ENCODE measurements around the gene TMEM9B.
"Not testable (repeated sequence)": the region's sequence is repeated elsewhere in the genome, so short reads cannot be mapped to it uniquely, and the experiment has no call there.

TMEM9B gene

DNA sequence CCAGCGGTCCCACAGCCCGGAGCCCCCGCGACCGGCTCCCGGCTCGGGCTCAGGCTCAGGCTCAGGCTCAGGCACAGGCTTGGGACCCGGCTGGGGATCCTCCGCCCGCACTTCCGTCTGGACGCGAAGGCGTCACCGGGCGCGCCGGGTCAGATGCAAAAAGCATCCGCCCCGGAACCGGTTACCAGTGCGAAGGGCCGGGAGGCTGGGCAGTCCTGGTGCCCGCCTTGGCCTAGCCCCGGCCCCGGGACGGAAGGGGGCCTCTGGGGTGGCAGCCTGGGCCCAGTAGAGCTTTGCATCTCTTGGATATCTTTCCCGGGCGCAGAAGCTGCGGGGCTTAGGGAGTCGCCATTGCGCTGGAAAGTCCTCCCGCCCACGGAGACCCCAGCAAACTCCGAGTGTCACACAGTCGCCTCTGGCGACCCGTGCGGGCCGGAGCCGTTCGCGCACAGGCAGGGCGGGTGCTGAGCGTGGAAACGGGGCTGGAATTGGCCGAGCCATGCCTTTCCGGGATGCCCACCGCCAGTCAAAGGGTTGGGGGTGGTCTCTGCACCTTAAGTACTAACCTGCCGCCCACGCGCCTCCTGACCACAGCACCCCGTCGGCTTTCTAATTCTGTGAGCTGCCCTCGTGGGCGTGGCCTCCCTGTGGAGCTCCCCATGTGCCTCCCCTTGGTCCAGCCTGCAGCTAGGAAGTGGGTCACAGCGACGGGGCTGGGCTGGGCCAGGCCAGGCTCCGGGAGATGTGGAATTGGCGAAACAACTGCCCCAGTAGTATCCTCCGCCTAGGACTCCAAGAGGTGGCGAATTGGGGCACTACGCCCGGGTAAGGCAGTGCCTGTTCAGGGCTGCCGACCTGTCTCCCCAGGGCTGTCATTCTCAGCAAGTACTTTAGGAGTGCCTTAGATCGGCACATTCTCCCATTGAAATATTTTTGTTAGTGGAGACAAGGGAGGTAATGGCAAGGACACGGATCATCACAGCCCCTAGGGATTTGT, at the start of gene TMEM9B:
Gene TMEM9B (minus strand): TSS at position 119 of the 997 bp plus-strand sequence. CDS start 129 bp downstream, outside the sequence.
- peak; percentile 55 to 59 for DNase-seq (ENCODE audit: low read depth in 2 of 2)

GRCh38 chr11:9013373-9013772, 49.1 kb upstream of the TMEM9B start:
- no peak for DNase-seq (ENCODE audit: low read depth in 2 of 2)

DNA sequence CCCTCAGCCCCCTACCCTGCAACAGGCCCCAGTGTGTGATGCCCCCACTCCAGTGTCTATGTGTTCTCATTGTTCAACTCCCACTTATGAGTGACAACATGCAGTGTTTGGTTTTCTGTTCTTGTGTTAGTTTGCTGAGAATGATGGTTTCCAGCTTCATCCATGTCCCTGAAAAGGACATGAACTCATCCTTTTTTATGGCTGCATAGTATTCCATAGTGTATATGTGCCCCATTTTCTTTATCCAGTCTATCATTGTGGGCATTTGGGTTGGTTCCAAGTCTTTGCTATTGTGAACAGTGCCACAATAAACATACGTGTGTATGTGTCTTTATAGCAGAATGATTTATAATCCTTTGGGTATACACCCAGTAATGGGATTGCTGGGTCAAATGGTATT, 45.3 kb upstream of the TMEM9B start:
- DNase-seq (ENCODE audit: low read depth in 2 of 2): not testable (repeated sequence)

DNA sequence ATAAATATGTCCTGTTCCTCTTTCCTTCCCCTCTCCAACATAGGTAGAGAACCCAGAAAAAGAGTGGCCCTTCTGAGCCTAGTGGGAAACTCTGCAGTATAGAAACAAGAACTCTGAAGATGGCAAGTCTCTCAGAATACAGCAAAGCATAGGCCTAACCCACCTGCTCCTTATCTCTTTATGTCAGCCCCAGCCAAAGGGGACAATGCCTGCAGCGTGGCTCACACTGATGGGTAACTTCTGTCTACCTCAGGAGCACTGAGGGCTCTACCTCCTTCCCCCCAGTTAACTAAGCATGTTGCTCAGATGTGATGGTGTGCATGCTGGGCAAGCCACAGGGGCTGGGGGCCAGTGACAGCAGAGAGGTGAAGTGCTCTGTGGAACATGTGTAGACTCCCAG, 44.4 kb upstream of the TMEM9B start:
- no peak for DNase-seq (ENCODE audit: low read depth in 2 of 2)

DNA sequence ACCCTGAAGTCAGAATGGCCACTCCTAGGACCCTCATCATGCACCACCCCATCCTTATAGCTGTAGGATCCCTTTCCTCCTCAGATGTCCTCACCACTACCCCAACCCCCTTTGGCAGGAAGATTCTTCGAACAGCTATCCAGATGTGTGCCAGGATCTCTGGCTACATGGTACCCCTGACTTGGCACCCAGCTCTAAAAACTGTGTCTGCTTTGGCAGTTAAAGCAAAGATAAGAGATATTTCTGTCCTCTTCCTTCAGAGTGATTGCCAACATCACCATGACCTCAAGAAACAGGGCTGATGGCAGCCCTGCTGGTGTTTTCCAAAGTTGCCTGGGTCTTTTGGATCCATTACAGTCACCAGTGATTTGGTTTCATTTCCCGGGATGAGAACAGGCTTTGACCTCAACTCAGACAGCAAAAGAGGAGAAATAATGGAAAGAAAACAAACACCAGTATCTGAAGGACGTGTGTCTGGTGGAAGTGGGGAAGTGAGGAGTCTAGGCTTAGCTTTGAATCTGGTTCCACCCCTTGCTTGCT, 43.8 kb upstream of the TMEM9B start:
- no peak for DNase-seq (ENCODE audit: low read depth in 2 of 2)

- DNase-seq (ENCODE audit: low read depth in 2 of 2): no peak
Measured at GRCh38 chr11:9005087-9005486, 40.8 kb upstream of the TMEM9B start.

- DNase-seq (ENCODE audit: low read depth in 2 of 2): no peak
Measured at GRCh38 chr11:9004183-9004926, 40.1 kb upstream of the TMEM9B start.

GRCh38 chr11:9003573-9004182, 39.4 kb upstream of the TMEM9B start, which contains the start of gene NRIP3:
Gene NRIP3 (minus strand): TSS chr11:9004001. CDS start chr11:9003935, 66 bp downstream.
- DNase-seq (ENCODE audit: low read depth in 2 of 2): peak; percentile 34 to 64

DNA sequence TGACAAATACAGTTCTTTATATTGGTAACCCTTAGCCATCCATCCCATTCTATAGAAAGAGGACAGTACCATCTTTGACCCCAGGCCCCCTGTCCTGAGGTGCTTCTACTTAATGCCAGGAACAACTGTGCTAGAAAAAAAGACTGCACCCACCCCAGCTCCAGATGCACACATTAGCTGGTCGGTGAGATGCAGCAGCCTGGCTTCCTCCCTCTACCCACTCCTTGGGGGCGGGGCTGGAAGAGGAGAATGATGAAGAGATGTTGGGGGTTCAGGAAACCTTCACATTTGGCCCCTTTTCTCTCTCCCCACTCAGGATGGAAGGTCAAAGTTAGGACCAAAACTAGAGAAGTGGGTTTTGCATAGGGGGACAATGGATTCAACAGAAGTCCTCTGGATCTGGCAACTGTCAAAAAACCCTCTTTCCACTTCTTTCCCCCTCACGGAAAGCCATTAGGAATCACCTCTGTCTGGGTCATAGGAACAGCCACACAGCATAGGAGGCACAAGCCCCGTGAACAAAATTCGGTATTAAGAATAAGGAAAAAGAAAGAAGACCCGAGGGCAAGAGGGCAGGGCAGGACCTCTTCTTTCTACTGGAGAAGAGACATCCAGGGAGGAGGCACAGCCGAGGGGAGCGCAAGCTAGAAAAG, 38.8 kb upstream of the TMEM9B start:
- DNase-seq (ENCODE audit: low read depth in 2 of 2): peak in 1 of 2 donors; percentile 3

- DNase-seq (ENCODE audit: low read depth in 2 of 2): peak in 1 of 2 donors; percentile 4
Measured at GRCh38 chr11:9001736-9002135, 37.5 kb upstream of the TMEM9B start.

- DNase-seq (ENCODE audit: low read depth in 2 of 2): no peak
Measured at GRCh38 chr11:8998017-8998416, 33.8 kb upstream of the TMEM9B start.

GRCh38 chr11:8997451-8997850, 33.2 kb upstream of the TMEM9B start:
- DNase-seq (ENCODE audit: low read depth in 2 of 2): no peak

DNA sequence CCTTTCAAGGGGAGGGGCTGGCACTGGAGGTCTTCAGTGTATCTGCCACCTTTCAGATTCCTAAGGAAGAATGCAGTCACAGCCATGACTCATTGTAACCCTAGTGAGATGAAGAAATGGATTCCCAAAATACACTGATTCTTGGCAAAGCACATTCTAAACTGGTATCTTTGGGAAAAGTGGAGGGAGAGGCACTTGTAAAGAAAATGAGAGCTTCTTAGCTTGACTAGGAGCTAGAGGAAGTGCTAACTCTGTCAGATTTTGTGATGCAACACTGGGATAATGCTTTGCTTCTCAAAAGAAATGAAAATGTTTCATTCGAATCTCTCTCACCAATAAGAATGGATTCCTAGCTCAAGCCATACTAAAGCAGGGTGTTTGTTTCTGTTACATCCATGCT, 25.2 kb upstream of the TMEM9B start:
- DNase-seq (ENCODE audit: low read depth in 2 of 2): no peak

- no peak for DNase-seq (ENCODE audit: low read depth in 2 of 2)
Measured at GRCh38 chr11:8988329-8989234, 24.3 kb upstream of the TMEM9B start.

DNA sequence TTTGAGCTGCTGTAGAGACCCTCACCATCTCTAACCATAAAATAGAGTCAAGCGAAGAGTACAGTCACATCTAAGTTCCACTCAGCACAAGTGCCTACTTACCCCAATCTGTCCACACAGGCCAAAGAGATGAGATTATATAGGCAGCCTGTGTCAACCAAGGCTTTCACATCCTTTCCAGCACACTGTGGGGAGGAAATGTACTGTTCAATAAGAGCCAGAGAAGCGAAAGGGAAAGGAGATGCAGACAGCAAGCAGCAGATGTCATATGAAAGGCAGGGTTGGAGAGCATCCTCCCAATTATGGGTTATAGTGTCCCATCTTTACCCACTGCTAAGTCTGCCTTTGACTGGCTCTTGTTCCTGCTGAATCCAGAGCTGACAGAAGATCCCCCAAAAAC, 23.2 kb upstream of the TMEM9B start:
- no peak for DNase-seq (ENCODE audit: low read depth in 2 of 2)

GRCh38 chr11:8986772-8987171, 22.5 kb upstream of the TMEM9B start:
- not testable (repeated sequence) for DNase-seq (ENCODE audit: low read depth in 2 of 2)

GRCh38 chr11:8985462-8985861, 21.2 kb upstream of the TMEM9B start:
- no peak for DNase-seq (ENCODE audit: low read depth in 2 of 2)

GRCh38 chr11:8983552-8983951, 19.3 kb upstream of the TMEM9B start:
- DNase-seq (ENCODE audit: low read depth in 2 of 2): no peak

- DNase-seq (ENCODE audit: low read depth in 2 of 2): no peak
Measured at GRCh38 chr11:8980485-8980884, 16.2 kb upstream of the TMEM9B start.

GRCh38 chr11:8979365-8979764, 15.1 kb upstream of the TMEM9B start:
- not testable (repeated sequence) for DNase-seq (ENCODE audit: low read depth in 2 of 2)

Measured in stimulated activated CD8-positive, alpha-beta memory T cell treated with anti-CD3 and anti-CD28 coated beads, Interleukin-2, amount 100 ng/mL, for 1 hour (primary cell).